H9 (cell line): ENCODE data around the gene GTF2H4. TPM values are rescaled to one million over a fixed set of nuclear protein-coding genes. Genes with fewer than 3 reads are reported as not detected.

Source experiments
- DNase-seq: peaks from one replicate; pipeline ENCODE4 v3.0.0-alpha.2; 2017
- H2AFZ ChIP-seq: one replicate; pipeline ENCODE4 v1.6.1; 2013; ENCODE audit warnings: mild to moderate bottlenecking, low read length, control low read depth, moderate library complexity
- H2AK5ac ChIP-seq: 2 replicates; pipeline ENCODE4 v1.6.1; 2013; ENCODE audit warnings: low read length, control low read depth, mixed read lengths; ENCODE audit not compliant: insufficient read length
- H2BK120ac ChIP-seq: one replicate; pipeline ENCODE4 v1.6.1; 2013; ENCODE audit warnings: low read depth, mild to moderate bottlenecking, low read length, control low read depth, inconsistent platforms; ENCODE audit not compliant: poor library complexity, severe bottlenecking
- H2BK12ac ChIP-seq: 2 replicates; pipeline ENCODE4 v1.6.1; 2013; ENCODE audit warnings: low read length, control low read depth, mixed read lengths, low read depth; ENCODE audit not compliant: insufficient read length
- H2BK15ac ChIP-seq: 2 replicates; pipeline ENCODE4 v1.6.1; 2013; ENCODE audit warnings: low read depth, low read length, control low read depth
- H2BK20ac ChIP-seq: one replicate; pipeline ENCODE4 v1.6.1; 2013; ENCODE audit warnings: low read depth, mild to moderate bottlenecking, low read length, control low read depth, inconsistent platforms; ENCODE audit not compliant: poor library complexity, severe bottlenecking
- H2BK5ac ChIP-seq: 2 replicates; pipeline ENCODE4 v1.6.1; 2013; ENCODE audit warnings: low read length, control low read depth, mixed read lengths; ENCODE audit not compliant: insufficient read length
- H3K14ac ChIP-seq: 2 replicates; pipeline ENCODE4 v1.6.1; 2013; ENCODE audit warnings: low read length, control low read depth; ENCODE audit not compliant: insufficient read depth
- H3K18ac ChIP-seq: 2 replicates; pipeline ENCODE4 v1.6.1; 2013; ENCODE audit warnings: low read depth, mild to moderate bottlenecking, mixed read lengths, low read length, control low read depth; ENCODE audit not compliant: insufficient read length
- H3K23ac ChIP-seq: 2 replicates; pipeline ENCODE4 v1.6.1; 2013; ENCODE audit warnings: low read length, control low read depth, mixed read lengths, low read depth; ENCODE audit not compliant: insufficient read length
- H3K23me2 ChIP-seq: 2 replicates; pipeline ENCODE4 v1.6.1; 2013; ENCODE audit warnings: low read depth, mild to moderate bottlenecking, mixed read lengths, low read length, control low read depth; ENCODE audit not compliant: insufficient read length, poor library complexity, severe bottlenecking
- H3K27ac ChIP-seq: 2 replicates; pipeline ENCODE4 v1.5.1; 2013; ENCODE audit warnings: low read length, control low read depth, mixed read lengths, low read depth; ENCODE audit not compliant: insufficient read length
- H3K27me3 ChIP-seq: 2 replicates; pipeline ENCODE4 v1.6.1; 2013; ENCODE audit warnings: low read length, control low read depth, inconsistent platforms; ENCODE audit not compliant: insufficient read depth
- H3K4ac ChIP-seq: 2 replicates; pipeline ENCODE4 v1.6.1; 2013; ENCODE audit warnings: low read depth, mild to moderate bottlenecking, control low read depth, inconsistent platforms, low read length, moderate library complexity
- H3K4me1 ChIP-seq: 2 replicates; pipeline ENCODE4 v1.6.1; 2013; ENCODE audit warnings: low read length, control low read depth, inconsistent platforms; ENCODE audit not compliant: insufficient read depth
- H3K4me2 ChIP-seq: 2 replicates; pipeline ENCODE4 v1.6.1; 2013; ENCODE audit warnings: low read length, control low read depth, mixed read lengths; ENCODE audit not compliant: insufficient read length, insufficient read depth
- H3K56ac ChIP-seq: 2 replicates; pipeline ENCODE4 v1.6.1; 2013; ENCODE audit warnings: low read depth, mild to moderate bottlenecking, mixed read lengths, low read length, control low read depth; ENCODE audit not compliant: insufficient read length
- H3K79me1 ChIP-seq: 2 replicates; pipeline ENCODE4 v1.6.1; 2013; ENCODE audit warnings: low read depth, mild to moderate bottlenecking, moderate library complexity, low read length, control low read depth, inconsistent platforms; ENCODE audit not compliant: insufficient read depth, poor library complexity, severe bottlenecking
- H3K79me2 ChIP-seq: 2 replicates; pipeline ENCODE4 v1.6.1; 2013; ENCODE audit warnings: low read length, control low read depth, inconsistent platforms; ENCODE audit not compliant: insufficient read depth
- H3K9ac ChIP-seq: 2 replicates; pipeline ENCODE4 v1.6.1; 2013; ENCODE audit warnings: low read length, control low read depth, mixed read lengths; ENCODE audit not compliant: insufficient read length; ENCODE audit errors: extremely low read depth
- H3K9me3 ChIP-seq: one replicate; pipeline ENCODE4 v1.6.1; 2013; ENCODE audit warnings: low read depth, low read length, inconsistent platforms; ENCODE audit not compliant: control insufficient read depth
- H3T11ph ChIP-seq: one replicate; pipeline ENCODE4 v1.6.1; 2013; ENCODE audit warnings: mild to moderate bottlenecking, low read length, control low read depth, inconsistent platforms
- H4K20me1 ChIP-seq: one replicate; pipeline ENCODE4 v1.6.1; 2013; ENCODE audit not compliant: control insufficient read depth, insufficient read length, insufficient read depth
- H4K5ac ChIP-seq: 2 replicates; pipeline ENCODE4 v1.6.1; 2013; ENCODE audit warnings: low read depth, mild to moderate bottlenecking, mixed read lengths, low read length, control low read depth; ENCODE audit not compliant: insufficient read length
- H4K8ac ChIP-seq: replicated peaks from 2 replicates; pipeline ENCODE4 v1.6.1; 2013; ENCODE audit warnings: low read length, control low read depth, mixed read lengths, low read depth; ENCODE audit not compliant: insufficient read length
- H4K91ac ChIP-seq: 2 replicates; pipeline ENCODE4 v1.6.1; 2013; ENCODE audit warnings: low read depth, mild to moderate bottlenecking, moderate library complexity, mixed read lengths, low read length, control low read depth; ENCODE audit not compliant: insufficient read length
- H3K27ac Mint-ChIP-seq, 3 experiments: 2 replicates in 2 of 3; 3 replicates in 1 of 3; pipeline ENCODE4 v1.8.0; 2020 to 2021; ENCODE audit warnings: mixed read lengths in 3 of 3, mild to moderate bottlenecking in 1 of 3, moderate library complexity in 1 of 3
- H3K27me3 Mint-ChIP-seq: 2 replicates; pipeline ENCODE4 v1.8.0; 2021; ENCODE audit warnings: low read depth, mild to moderate bottlenecking, moderate library complexity, mixed read lengths
- H3K36me3 Mint-ChIP-seq, 3 experiments: 2 replicates in 2 of 3; 3 replicates in 1 of 3; pipeline ENCODE4 v1.8.0; 2020 to 2021; ENCODE audit warnings: low read depth in 3 of 3, mixed read lengths in 3 of 3; ENCODE audit not compliant: insufficient read depth in 1 of 3
- H3K4me1 Mint-ChIP-seq, 2 experiments: 2 replicates each; pipeline ENCODE4 v1.8.0; 2020; ENCODE audit warnings: mixed read lengths in 2 of 2
- H3K4me3 Mint-ChIP-seq, 2 experiments: 2 replicates in 1 of 2; 3 replicates in 1 of 2; pipeline ENCODE4 v1.8.0; 2020 to 2021; ENCODE audit warnings: mild to moderate bottlenecking in 2 of 2, mixed read lengths in 2 of 2, moderate library complexity in 1 of 2
- H3K9me3 Mint-ChIP-seq, 2 experiments: 2 replicates in 1 of 2; 3 replicates in 1 of 2; pipeline ENCODE4 v1.8.0; 2020; ENCODE audit warnings: mild to moderate bottlenecking in 2 of 2, mixed read lengths in 2 of 2, moderate library complexity in 1 of 2
- CTCF ChIP-seq: fragments of 200-600 bp; sonication (generic); conservative IDR thresholded peaks from 3 replicates; pipeline ENCODE4 v1.8.0; 2021; ENCODE audit warnings: antibody characterized with exemption, mild to moderate bottlenecking
- WGBS: extraction: QIAGEN DNeasy Blood & Tissue Kit; methylation state at CpG from one replicate; pipeline ENCODE4 v1.1.7; 2013; ENCODE audit warnings: missing lambda C conversion rate, low lambda C conversion rate, mixed read lengths; ENCODE audit not compliant: insufficient read length; ENCODE audit errors: extremely low coverage; 5-methylcytosine and 5-hydroxymethylcytosine counted together
- total RNA-seq: library from RNA; stranded (reverse); gene quantifications from 2 replicates; pipeline ENCODE4 v1.2.1, GENCODE V29; 2021

Gene GTF2H4
- total RNA-seq, 1 experiment from 2014 or later: 60.8 TPM

GRCh38 chr6:30945281-30945680 is 37.3 kb downstream of the GTF2H4 start:
- no peaks in the 10 kb centered on the region for H4K20me1 ChIP-seq
- no peak overlapping the region for H2BK20ac ChIP-seq
- H3K9ac ChIP-seq: no peak overlapping the region
- H2BK12ac ChIP-seq: no peak overlapping the region
- H2BK120ac ChIP-seq: no peak overlapping the region
- H3T11ph ChIP-seq: no peak overlapping the region
- no peak overlapping the region for H3K4ac ChIP-seq
- H3K79me2 ChIP-seq: no peaks in the 10 kb centered on the region
- H4K91ac ChIP-seq: no peak overlapping the region
- no peak overlapping the region for H3K27ac ChIP-seq
- peaks cover 25 to 33% of the 10 kb centered on the region in 2 experiments for H3K4me1 Mint-ChIP-seq
- H3K23me2 ChIP-seq: no peaks in the 10 kb centered on the region
- WGBS: no CpG with 5 or more reads among the region's 5 CpGs
- no peaks in the 10 kb centered on the region for H3K9me3 ChIP-seq
- no peak overlapping the region for H2AFZ ChIP-seq
- H3K56ac ChIP-seq: no peak overlapping the region
- TF ChIP-seq CTCF: no peak
- no peak overlapping the region for H3K14ac ChIP-seq
- H3K27ac Mint-ChIP-seq: peak overlapping the region in 1 of 3 experiments; percentile 73; a peak in 1 of 7 replicates
- no peak overlapping the region for H3K4me3 Mint-ChIP-seq
- peaks cover 0 to 6% of the 10 kb centered on the region in 2 experiments; a peak in 1 of 5 replicates for H3K9me3 Mint-ChIP-seq
- H3K4me2 ChIP-seq: no peak overlapping the region
- H3K79me1 ChIP-seq: no peaks in the 10 kb centered on the region
- H2AK5ac ChIP-seq: no peak overlapping the region
- no peak overlapping the region for H2BK15ac ChIP-seq
- no peak overlapping the region for H4K5ac ChIP-seq
- no peak for DNase-seq
- H3K23ac ChIP-seq: no peak overlapping the region
- no peaks in the 10 kb centered on the region for H3K36me3 Mint-ChIP-seq
- H3K18ac ChIP-seq: no peak overlapping the region
- H2BK5ac ChIP-seq: no peak overlapping the region
- H3K4me1 ChIP-seq: peaks cover 6% of the 10 kb centered on the region; the same call in 1 of the 2 replicates
- no peak overlapping the region for H4K8ac ChIP-seq
- peaks cover 16% of the 10 kb centered on the region for H3K27me3 Mint-ChIP-seq
- no peaks in the 10 kb centered on the region; the same call in 1 of the 2 replicates for H3K27me3 ChIP-seq
